GM12878 (cell line): ENCODE measurements around the gene CREB5. TPM values are rescaled to one million over a fixed set of nuclear protein-coding genes. Genes with fewer than 3 reads are reported as not detected.

Experiments
- BMI1 ChIP-seq: fragments of 450-650 bp; IDR thresholded peaks from 2 replicates; pipeline ENCODE4 v1.6.1; 2016; ENCODE audit warnings: mild to moderate bottlenecking, moderate library complexity, borderline replicate concordance
- DPF2 ChIP-seq: fragments of 450-650 bp; IDR thresholded peaks from 2 replicates; pipeline ENCODE4 v1.6.1; 2017; ENCODE audit warnings: mild to moderate bottlenecking
- E2F4 ChIP-seq: IDR thresholded peaks from 2 replicates; pipeline ENCODE4 v1.6.1; 2012; ENCODE audit warnings: low read depth, low read length, improper control_type of control experiment
- FOXM1 ChIP-seq: IDR thresholded peaks from 2 replicates; pipeline ENCODE4 v1.6.1; 2012; ENCODE audit warnings: low read depth, mild to moderate bottlenecking, inconsistent platforms, low read length, moderate library complexity
- LARP7 ChIP-seq: fragments of 450-650 bp; IDR thresholded peaks from 2 replicates; pipeline ENCODE4 v1.6.1; 2017; ENCODE audit warnings: mild to moderate bottlenecking
- NR2C2 ChIP-seq: IDR thresholded peaks from 2 replicates; pipeline ENCODE4 v1.6.1; 2011; ENCODE audit warnings: borderline replicate concordance, low read depth; ENCODE audit not compliant: control insufficient read depth, insufficient read length
- SPI1 ChIP-seq: IDR thresholded peaks from 2 replicates; pipeline ENCODE4 v1.6.1; 2011; ENCODE audit warnings: low read depth, mild to moderate bottlenecking, low read length, moderate library complexity, borderline replicate concordance; ENCODE audit not compliant: insufficient read depth
- SREBF2 ChIP-seq: IDR thresholded peaks from 2 replicates; pipeline ENCODE4 v1.6.1; 2012; ENCODE audit warnings: mild to moderate bottlenecking, low read length
- TAF1 ChIP-seq: IDR thresholded peaks from 2 replicates; pipeline ENCODE4 v1.6.1; 2011; ENCODE audit warnings: mild to moderate bottlenecking, low read depth, low read length, borderline replicate concordance
- ZBTB40 ChIP-seq: fragments of 450-650 bp; IDR thresholded peaks from 2 replicates; pipeline ENCODE4 v1.6.1; 2016; ENCODE audit warnings: mild to moderate bottlenecking, moderate library complexity, borderline replicate concordance
- ZNF274 ChIP-seq: IDR thresholded peaks from one replicate; pipeline ENCODE4 v1.8.0; 2011; ENCODE audit not compliant: insufficient read length, insufficient read depth
- polyA plus RNA-seq, 11 experiments: library from polyadenylated mRNA; depleted of rRNA in 4 of 11; unstranded in 6 of 11; stranded (reverse) in 5 of 11; fragments of >200 nt; fragmentation: Nextera tagmentation in 4 of 11; fragmentation: Illumina TruSeq in 1 of 11; extraction: Ambion mirVana in 4 of 11; extraction: Trizol in 1 of 11; gene quantifications; 1 replicate in 1 of 11; 2 replicates in 10 of 11; pipeline versions ENCODE4 v1.2.1 to v1.2.3, GENCODE V29; 2011 to 2016; ENCODE audit warnings: inconsistent platforms in 2 of 11, missing spikeins in 2 of 11, low read depth in 1 of 11
- total RNA-seq, 4 experiments: library from RNA; depleted of rRNA in 3 of 4; stranded (reverse); fragments of >200 nt in 3 of 4; fragmentation: Illumina TruSeq in 1 of 4; extraction: Trizol in 1 of 4; gene quantifications; 2 replicates each; pipeline versions ENCODE4 v1.2.1 to v1.2.3, GENCODE V29; 2013 to 2021

The CREB5 gene
- total and polyA plus RNA-seq, 10 of the 15 experiments (the other 5 are each of a cell fraction or from before 2014, with no cell fraction given), result 12.9 to 74.1 (median 53.0) TPM

GRCh38 chr7:28477041-28477442 is 64.7 kb downstream of the CREB5 start (continued):
- no peak for TF ChIP-seq E2F4
- no peak for TF ChIP-seq NR2C2
- TF ChIP-seq FOXM1, result peak; percentile 20; the same call in 1 of the 2 replicates
- no peak for TF ChIP-seq TAF1
- peak; percentile 59; the same call in 1 of the 2 replicates for TF ChIP-seq DPF2
- no peak for TF ChIP-seq ZBTB40
- TF ChIP-seq BMI1, result no peak
- TF ChIP-seq SREBF2, result no peak
- no peak for TF ChIP-seq ZNF274
- peak; percentile 62; the same call in 1 of the 2 replicates for TF ChIP-seq SPI1
- no peak for TF ChIP-seq LARP7
